Activated CD8-positive, alpha-beta T cell treated with anti-CD3 and anti-CD28 coated beads for 36 hours (primary cell): ENCODE results near the gene CHD1L. TPM values are rescaled to one million over a fixed set of nuclear protein-coding genes. Genes with fewer than 3 reads are reported as not detected.

Experiments
- ATAC-seq: fragments of 200-7000 bp; cut with Tn5 transposase; one replicate; pipeline ENCODE4 v1.10.0; 2021; ENCODE audit warnings: mild to moderate bottlenecking, moderate library complexity
- CTCF ChIA-PET: fragments of 350-600 bp; sonication (Branson Sonifier 250); formaldehyde crosslinking; loops from one replicate; lab custom pipeline; 2021; ENCODE audit warnings: antibody characterized with exemption; lab: Charles Lee
- POLR2A ChIA-PET: fragments of 350-600 bp; sonication (Branson Sonifier 250); formaldehyde crosslinking; loops from one replicate; lab custom pipeline; 2021; ENCODE audit warnings: antibody characterized with exemption; lab: Charles Lee
- DNase-seq: peaks from one replicate; pipeline ENCODE4 v3.0.0-alpha.2; 2020
- H3K27ac Mint-ChIP-seq: one replicate; pipeline ENCODE4 v1.8.0; 2021; ENCODE audit warnings: mild to moderate bottlenecking, mixed read lengths
- H3K27me3 Mint-ChIP-seq: one replicate; pipeline ENCODE4 v1.8.0; 2021; ENCODE audit warnings: mixed read lengths
- H3K36me3 Mint-ChIP-seq: one replicate; pipeline ENCODE4 v1.8.0; 2021; ENCODE audit warnings: low read depth, mixed read lengths
- H3K4me1 Mint-ChIP-seq: one replicate; pipeline ENCODE4 v1.8.0; 2021; ENCODE audit warnings: low read depth, mixed read lengths
- H3K4me3 Mint-ChIP-seq: one replicate; pipeline ENCODE4 v1.8.0; 2021; ENCODE audit warnings: mild to moderate bottlenecking, moderate library complexity, mixed read lengths
- H3K9me3 Mint-ChIP-seq: one replicate; pipeline ENCODE4 v1.8.0; 2021; ENCODE audit warnings: mixed read lengths
- intact Hi-C: fragments of 100-400 bp; cut with micrococcal nuclease; formaldehyde crosslinking; loops from one replicate; pipeline ENCODE4 v1.10.0; 2022
- total RNA-seq, 2 experiments: library from RNA; stranded (reverse); gene quantifications; one replicate each; pipeline ENCODE4 v1.2.3, GENCODE V29; 2021
- TF ChIP-seq, protein P1 (sequence below): fragments of 200-600 bp; IDR thresholded peaks from one replicate; pipeline ENCODE4 v1.8.0; 2022; ENCODE audit warnings: antibody characterized with exemption, mild to moderate bottlenecking

Gene CHD1L
- total RNA-seq, 2 experiments from 2014 or later: 80.5 to 81.1 TPM

DNA sequence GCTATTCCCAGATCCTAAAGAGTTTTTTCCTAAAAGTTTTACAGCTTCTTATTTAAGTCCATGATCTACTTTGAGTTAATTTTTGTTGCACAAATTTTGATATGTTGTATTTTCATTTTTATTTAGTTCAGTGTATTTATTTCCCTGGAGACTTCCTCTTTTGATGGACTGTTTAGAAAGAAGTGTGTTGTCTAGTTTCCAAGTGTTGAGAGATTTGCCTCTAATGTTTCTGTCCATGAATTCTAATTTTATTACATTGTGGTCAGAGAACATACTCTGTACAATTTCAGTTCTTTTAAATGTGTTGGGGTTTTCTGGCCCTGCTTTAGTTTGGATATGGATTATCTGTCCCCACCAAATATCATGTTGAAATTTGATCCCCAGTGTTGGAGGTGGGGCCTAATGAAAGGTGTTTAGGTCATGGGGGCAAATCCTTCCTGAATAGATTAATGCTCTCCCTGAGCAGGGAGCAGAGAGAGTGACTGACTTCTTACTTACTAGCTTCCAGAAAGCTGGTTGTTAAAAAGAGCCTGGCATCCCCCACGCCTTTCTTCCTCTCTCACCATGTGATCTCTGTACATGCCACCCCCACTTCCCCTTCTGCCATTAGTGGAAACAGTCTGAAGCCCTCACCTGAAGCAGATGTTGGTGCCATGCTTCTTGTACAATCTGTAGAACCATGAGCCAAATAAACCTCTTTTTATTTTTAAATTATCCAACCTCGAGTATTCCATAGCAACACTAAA lies 4.6 kb downstream of the CHD1L start:
- TF ChIP-seq, protein P1, sequence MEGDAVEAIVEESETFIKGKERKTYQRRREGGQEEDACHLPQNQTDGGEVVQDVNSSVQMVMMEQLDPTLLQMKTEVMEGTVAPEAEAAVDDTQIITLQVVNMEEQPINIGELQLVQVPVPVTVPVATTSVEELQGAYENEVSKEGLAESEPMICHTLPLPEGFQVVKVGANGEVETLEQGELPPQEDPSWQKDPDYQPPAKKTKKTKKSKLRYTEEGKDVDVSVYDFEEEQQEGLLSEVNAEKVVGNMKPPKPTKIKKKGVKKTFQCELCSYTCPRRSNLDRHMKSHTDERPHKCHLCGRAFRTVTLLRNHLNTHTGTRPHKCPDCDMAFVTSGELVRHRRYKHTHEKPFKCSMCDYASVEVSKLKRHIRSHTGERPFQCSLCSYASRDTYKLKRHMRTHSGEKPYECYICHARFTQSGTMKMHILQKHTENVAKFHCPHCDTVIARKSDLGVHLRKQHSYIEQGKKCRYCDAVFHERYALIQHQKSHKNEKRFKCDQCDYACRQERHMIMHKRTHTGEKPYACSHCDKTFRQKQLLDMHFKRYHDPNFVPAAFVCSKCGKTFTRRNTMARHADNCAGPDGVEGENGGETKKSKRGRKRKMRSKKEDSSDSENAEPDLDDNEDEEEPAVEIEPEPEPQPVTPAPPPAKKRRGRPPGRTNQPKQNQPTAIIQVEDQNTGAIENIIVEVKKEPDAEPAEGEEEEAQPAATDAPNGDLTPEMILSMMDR: no peak
- no peaks in the 10 kb centered on the region for H3K27me3 Mint-ChIP-seq
- ChIA-PET CTCF (no interaction called here), POLR2A (interaction anchor here (1.1 to 2.3 kb wide), 2 partner anchors 21 to 163 kb away, joined by 3 to 7 read pairs; no protein-coding TSS in a partner anchor)
- peaks cover 27% of the 10 kb centered on the region for H3K36me3 Mint-ChIP-seq
- no peak for ATAC-seq
- peak overlapping the region; percentile 55 for H3K27ac Mint-ChIP-seq
- peaks cover 66% of the 10 kb centered on the region for H3K4me1 Mint-ChIP-seq
- intact Hi-C loops: loop anchor here (10.0 kb wide), 1 partner anchor 162 kb away; no protein-coding TSS in a partner anchor
- DNase-seq: no peak
- no peak overlapping the region for H3K4me3 Mint-ChIP-seq
- no peaks in the 10 kb centered on the region for H3K9me3 Mint-ChIP-seq

DNA sequence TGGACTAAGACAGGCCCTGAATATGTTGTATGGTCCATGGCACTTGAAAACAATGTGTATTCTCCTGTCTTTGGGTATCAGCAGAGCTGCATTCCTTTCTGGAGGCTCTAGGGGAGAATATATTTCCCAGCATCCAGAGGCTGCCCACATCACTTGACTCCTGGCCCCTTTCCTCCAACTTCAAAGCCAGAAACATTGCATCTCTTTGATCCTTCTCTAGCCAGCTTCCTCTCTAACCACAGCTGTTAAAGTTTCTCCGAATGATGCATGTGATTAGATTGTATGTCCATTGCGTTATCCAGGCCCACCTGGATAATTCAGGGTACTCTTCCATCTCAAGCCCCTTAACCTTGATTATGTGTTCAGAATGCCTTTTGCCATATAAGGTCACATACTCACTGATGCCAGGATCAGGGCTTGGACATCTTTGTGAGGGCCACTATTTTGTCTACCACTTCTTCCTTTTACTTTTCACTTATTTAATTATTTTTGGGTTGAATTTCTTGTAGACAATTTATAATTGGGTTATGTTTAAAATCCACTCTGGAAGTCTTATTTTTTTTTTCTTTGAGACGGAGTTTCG lies 5.3 kb downstream of the CHD1L start:
- CTCF ChIA-PET: interaction anchor here (1.3 kb wide), 1 partner anchor 26 kb away, joined by 3 read pairs; no protein-coding TSS in a partner anchor
- Mint-ChIP-seq H3K27me3 (no peaks in the 10 kb centered on the region), H3K4me3 (no peak overlapping the region), H3K9me3 (no peaks in the 10 kb centered on the region), H3K4me1 (peaks cover 64% of the 10 kb centered on the region), H3K27ac (no peak overlapping the region), H3K36me3 (peaks cover 32% of the 10 kb centered on the region)
- TF ChIP-seq, protein P1: no peak
- intact Hi-C loops: loop anchor here (10.0 kb wide), 1 partner anchor 163 kb away; no protein-coding TSS in a partner anchor
- ATAC-seq (no peak), DNase-seq (no peak)
- POLR2A ChIA-PET: no interaction called here

DNA sequence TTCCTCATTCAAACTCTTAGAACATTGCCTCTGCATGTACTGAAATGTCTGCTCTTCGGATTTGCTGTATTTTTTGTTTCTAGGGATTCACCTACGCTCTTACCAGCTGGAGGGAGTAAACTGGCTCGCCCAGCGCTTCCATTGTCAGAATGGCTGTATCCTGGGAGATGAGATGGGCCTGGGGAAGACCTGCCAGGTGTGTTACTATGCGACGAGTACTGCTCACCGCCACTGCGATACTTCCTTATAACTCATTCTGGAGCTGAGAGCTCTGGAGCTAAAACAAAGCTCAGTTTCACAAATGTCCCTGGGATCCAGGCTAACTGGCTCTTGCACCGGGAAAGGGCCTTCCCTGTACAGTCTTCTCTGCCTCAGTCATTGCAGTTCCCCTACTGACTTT lies 10.1 kb downstream of the CHD1L start:
- ATAC-seq: no peak
- ChIA-PET POLR2A (interaction anchor here (1.2 kb wide), 1 partner anchor 10 kb away, joined by 3 read pairs; the partner anchor contains the start of gene CHD1L), CTCF (interaction anchor here (1.8 kb wide), 1 partner anchor 10 kb away, joined by 13 read pairs; the partner anchor contains the start of gene CHD1L)
- intact Hi-C loops: no loop called here
- DNase-seq: no peak
- TF ChIP-seq, protein P1: no peak
- Mint-ChIP-seq H3K36me3 (peaks cover 36% of the 10 kb centered on the region), H3K4me3 (no peak overlapping the region), H3K27ac (no peak overlapping the region), H3K9me3 (no peaks in the 10 kb centered on the region), H3K27me3 (no peaks in the 10 kb centered on the region), H3K4me1 (peaks cover 30% of the 10 kb centered on the region)

DNA sequence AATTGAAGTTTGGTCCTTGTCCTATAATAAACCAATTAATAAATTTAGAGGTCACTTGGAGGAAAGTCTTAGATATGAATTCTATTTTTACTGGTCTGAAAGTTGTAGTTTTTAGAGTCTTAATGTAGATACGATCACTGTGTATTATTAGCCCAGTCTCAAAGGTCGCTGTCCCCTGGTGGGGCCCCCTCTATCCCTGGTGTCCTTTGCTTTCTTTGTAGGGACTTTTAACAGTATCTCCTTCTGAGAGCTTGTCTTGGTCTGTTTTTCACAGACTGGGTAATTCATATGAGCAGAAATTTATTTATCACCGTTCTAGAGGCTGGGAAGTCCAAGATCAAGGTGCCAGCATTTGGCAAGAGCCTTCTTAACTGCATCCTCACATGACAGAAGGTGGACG lies 18.5 kb downstream of the CHD1L start:
- POLR2A ChIA-PET: no interaction called here
- Mint-ChIP-seq H3K9me3 (no peaks in the 10 kb centered on the region), H3K4me3 (no peak overlapping the region), H3K4me1 (no peaks in the 10 kb centered on the region), H3K27ac (no peak overlapping the region), H3K27me3 (no peaks in the 10 kb centered on the region), H3K36me3 (peaks cover 54% of the 10 kb centered on the region)
- CTCF ChIA-PET: interaction anchor here (1.3 to 2.0 kb wide), 3 partner anchors 11 to 98 kb away, joined by 3 to 7 read pairs (median 6); no protein-coding TSS in a partner anchor
- DNase-seq: no peak
- no peak for ATAC-seq
- intact Hi-C loops: no loop called here
- TF ChIP-seq, protein P1: no peak
